OCI-LY7 (cell line): ENCODE measurements around the gene GPR55. TPM values are rescaled to one million over a fixed set of nuclear protein-coding genes. Genes with fewer than 3 reads are reported as not detected.

ENCODE experiments used
- BruUV-seq: library from RNA; stranded (reverse); fragments of 400-500 nt; replicated peaks from 2 replicates; lab custom pipeline; 2021; lab: Mats Ljungman, UMichigan
- CTCF ChIA-PET: fragments of 300-600 bp; sonication (Branson Sonifier 250); formaldehyde crosslinking; loops from one replicate; lab custom pipeline; 2022; ENCODE audit warnings: antibody characterized with exemption; ENCODE audit not compliant: unreplicated experiment; lab: Charles Lee
- POLR2A ChIA-PET: fragments of 300-600 bp; sonication (Branson Sonifier 250); formaldehyde crosslinking; loops from one replicate; lab custom pipeline; 2022; ENCODE audit warnings: antibody characterized with exemption; lab: Charles Lee
- DNase-seq: peaks from one replicate; pipeline ENCODE4 v3.0.0-alpha.2; 2015; ENCODE audit warnings: low spot score
- H2AFZ ChIP-seq: fragments of 200-600 bp; sonication (generic), shearing (Covaris generic); 2 replicates; pipeline ENCODE4 v1.6.1; 2014; ENCODE audit warnings: mild to moderate bottlenecking, antibody characterized with exemption, low read length, moderate library complexity
- H3K27ac ChIP-seq: fragments of 200-600 bp; sonication (generic); 2 replicates; pipeline ENCODE4 v1.5.1; 2014; ENCODE audit warnings: mixed run types, low read depth, mild to moderate bottlenecking, moderate library complexity, low read length, inconsistent platforms; ENCODE audit not compliant: poor library complexity, severe bottlenecking
- H3K36me3 ChIP-seq: fragments of 200-600 bp; sonication (generic); 2 replicates; pipeline ENCODE4 v1.6.1; 2014; ENCODE audit warnings: mild to moderate bottlenecking, antibody characterized with exemption, low read length, moderate library complexity, mixed read lengths; ENCODE audit not compliant: insufficient read depth
- H3K4me1 ChIP-seq: fragments of 200-600 bp; sonication (generic); 2 replicates; pipeline ENCODE4 v1.5.1; 2014; ENCODE audit warnings: mild to moderate bottlenecking, low read length; ENCODE audit not compliant: insufficient read depth, poor library complexity, severe bottlenecking
- H3K4me2 ChIP-seq: fragments of 200-600 bp; sonication (generic); 2 replicates; pipeline ENCODE4 v1.6.1; 2014; ENCODE audit warnings: mild to moderate bottlenecking, low read length
- H3K4me3 ChIP-seq: fragments of 200-600 bp; sonication (generic); 2 replicates; pipeline ENCODE4 v1.5.1; 2014; ENCODE audit warnings: mild to moderate bottlenecking, low read depth, low read length; ENCODE audit not compliant: poor library complexity, severe bottlenecking
- H3K79me2 ChIP-seq: fragments of 200-600 bp; sonication (generic); 2 replicates; pipeline ENCODE4 v1.6.1; 2016; ENCODE audit warnings: low read depth, mild to moderate bottlenecking, low read length, moderate library complexity, mixed read lengths; ENCODE audit not compliant: insufficient read depth
- H3K9me2 ChIP-seq: fragments of 200-600 bp; sonication (generic); 2 replicates; pipeline ENCODE4 v1.6.1; 2016; ENCODE audit warnings: mild to moderate bottlenecking, low read length, mixed read lengths; ENCODE audit not compliant: insufficient read depth
- H3K9me3 ChIP-seq: fragments of 200-600 bp; sonication (generic); 2 replicates; pipeline ENCODE4 v1.6.1; 2014; ENCODE audit warnings: mild to moderate bottlenecking, mixed run types, low read length, mixed read lengths
- H4K20me1 ChIP-seq: fragments of 200-600 bp; sonication (generic); 2 replicates; pipeline ENCODE4 v1.6.1; 2014; ENCODE audit warnings: mild to moderate bottlenecking, antibody characterized with exemption, low read length, moderate library complexity, mixed read lengths; ENCODE audit not compliant: insufficient read depth
- EZH2phosphoT487 ChIP-seq: fragments of 200-600 bp; sonication (generic); IDR thresholded peaks from 2 replicates; pipeline ENCODE4 v1.6.1; 2018; ENCODE audit warnings: low read depth, borderline replicate concordance, mild to moderate bottlenecking, mixed run types, antibody characterized with exemption, low read length, moderate library complexity, mixed read lengths
- intact Hi-C: fragments of 100-400 bp; cut with micrococcal nuclease; formaldehyde crosslinking; loops from one replicate; pipeline ENCODE4 v1.10.0; 2022; ENCODE audit not compliant: unreplicated experiment
- total RNA-seq, 2 experiments: library from RNA; depleted of rRNA in 1 of 2; stranded (reverse); fragments of >200 nt in 1 of 2; shearing (Covaris generic) in 1 of 2; gene quantifications; 2 replicates each; pipeline ENCODE4 v1.2.3, GENCODE V29; 2014 to 2022
- TF ChIP-seq, protein P1 (sequence below): fragments of 200-600 bp; sonication (generic); conservative IDR thresholded peaks from 2 replicates; pipeline ENCODE4 v1.5.1; 2014; ENCODE audit warnings: mild to moderate bottlenecking, antibody characterized with exemption, low read length, moderate library complexity, mixed read lengths

The GPR55 gene
- total RNA-seq, 2 experiments from 2014 or later, result 0.22 TPM; not detected in 1

DNA sequence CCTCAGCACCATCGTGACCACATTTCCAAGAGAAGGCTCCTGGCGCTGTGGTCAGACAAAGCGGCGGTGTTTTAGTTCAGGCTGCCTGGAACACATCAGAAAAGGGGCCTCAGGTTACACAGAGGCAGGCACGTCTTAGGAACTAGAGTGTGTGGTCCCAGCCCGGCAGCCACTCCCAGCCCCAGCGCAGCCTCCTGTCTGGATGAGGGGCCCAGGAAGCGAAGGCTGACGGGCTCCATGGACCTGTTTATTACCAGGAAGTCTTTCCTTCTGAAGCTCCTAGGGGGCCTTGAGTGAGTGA, 10.0 kb upstream of the GPR55 start:
- H3K79me2 ChIP-seq, result no peaks in the 10 kb centered on the region
- no peak overlapping the region for H2AFZ ChIP-seq
- BruUV-seq, result no TSS peak
- DNase-seq, result no peak
- H3K4me3 ChIP-seq, result no peak overlapping the region
- H3K4me1 ChIP-seq, result no peaks in the 10 kb centered on the region
- ChIA-PET CTCF (no interaction called here), POLR2A (no interaction called here)
- TF ChIP-seq EZH2phosphoT487, result no peak
- TF ChIP-seq, protein P1, sequence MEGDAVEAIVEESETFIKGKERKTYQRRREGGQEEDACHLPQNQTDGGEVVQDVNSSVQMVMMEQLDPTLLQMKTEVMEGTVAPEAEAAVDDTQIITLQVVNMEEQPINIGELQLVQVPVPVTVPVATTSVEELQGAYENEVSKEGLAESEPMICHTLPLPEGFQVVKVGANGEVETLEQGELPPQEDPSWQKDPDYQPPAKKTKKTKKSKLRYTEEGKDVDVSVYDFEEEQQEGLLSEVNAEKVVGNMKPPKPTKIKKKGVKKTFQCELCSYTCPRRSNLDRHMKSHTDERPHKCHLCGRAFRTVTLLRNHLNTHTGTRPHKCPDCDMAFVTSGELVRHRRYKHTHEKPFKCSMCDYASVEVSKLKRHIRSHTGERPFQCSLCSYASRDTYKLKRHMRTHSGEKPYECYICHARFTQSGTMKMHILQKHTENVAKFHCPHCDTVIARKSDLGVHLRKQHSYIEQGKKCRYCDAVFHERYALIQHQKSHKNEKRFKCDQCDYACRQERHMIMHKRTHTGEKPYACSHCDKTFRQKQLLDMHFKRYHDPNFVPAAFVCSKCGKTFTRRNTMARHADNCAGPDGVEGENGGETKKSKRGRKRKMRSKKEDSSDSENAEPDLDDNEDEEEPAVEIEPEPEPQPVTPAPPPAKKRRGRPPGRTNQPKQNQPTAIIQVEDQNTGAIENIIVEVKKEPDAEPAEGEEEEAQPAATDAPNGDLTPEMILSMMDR, result no peak
- no peaks in the 10 kb centered on the region for H3K36me3 ChIP-seq
- H3K9me3 ChIP-seq, result peaks cover 10% of the 10 kb centered on the region
- H3K4me2 ChIP-seq, result no peak overlapping the region
- no peaks in the 10 kb centered on the region for H3K9me2 ChIP-seq
- intact Hi-C loops, result no loop called here
- no peak overlapping the region for H3K27ac ChIP-seq
- H4K20me1 ChIP-seq, result no peaks in the 10 kb centered on the region

DNA sequence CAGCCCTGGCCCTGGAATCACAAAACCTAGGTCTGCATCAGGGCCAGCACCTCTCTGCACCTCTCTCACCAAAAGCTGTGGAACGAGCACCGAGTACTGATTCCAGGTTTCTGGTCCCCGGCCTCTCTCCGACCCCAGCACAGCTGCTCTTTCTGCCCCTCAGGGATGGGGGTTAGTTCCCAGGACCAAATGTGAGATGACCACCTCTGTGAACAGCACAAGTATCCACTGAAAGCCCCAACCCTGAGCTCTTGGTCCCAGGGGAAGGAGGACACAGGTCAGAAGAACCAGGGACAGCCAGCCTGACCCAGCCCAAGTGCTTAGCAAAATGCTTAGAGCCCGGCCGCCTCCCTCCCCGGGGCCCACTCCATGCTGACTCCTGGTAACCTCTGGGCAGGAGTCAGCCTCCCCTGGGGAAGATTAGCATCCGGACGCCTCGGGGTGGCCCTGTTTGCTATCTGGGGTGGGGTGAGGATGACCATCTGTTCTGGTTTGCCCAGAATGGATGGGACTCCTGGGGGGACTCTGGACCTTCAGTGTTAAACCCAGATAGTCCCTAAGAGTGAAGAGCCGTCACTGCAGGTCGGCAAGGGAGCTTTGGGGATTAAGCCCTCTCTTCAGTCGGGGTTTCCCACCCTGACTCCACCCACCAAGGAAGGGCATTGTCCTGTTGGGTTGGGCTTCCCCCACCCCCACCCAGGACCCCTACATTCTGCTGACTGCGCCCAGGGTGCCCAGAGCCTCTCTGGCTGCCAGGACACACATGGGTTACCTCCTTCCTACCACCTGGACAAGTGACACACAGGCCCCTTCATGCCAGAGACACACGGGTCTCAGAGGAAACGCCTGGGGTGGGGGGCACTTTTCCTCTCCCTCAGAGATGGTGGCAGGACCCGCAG, 9.4 kb upstream of the GPR55 start:
- Histone ChIP-seq H3K9me3 (peaks cover 10% of the 10 kb centered on the region), H3K27ac (no peak overlapping the region), H3K4me1 (no peaks in the 10 kb centered on the region), H3K4me2 (no peak overlapping the region), H3K79me2 (no peaks in the 10 kb centered on the region), H3K36me3 (no peaks in the 10 kb centered on the region), H2AFZ (no peak overlapping the region), H3K9me2 (no peaks in the 10 kb centered on the region), H3K4me3 (no peak overlapping the region), H4K20me1 (no peaks in the 10 kb centered on the region)
- BruUV-seq, result no TSS peak
- POLR2A ChIA-PET, result interaction anchor here (0.9 kb wide), 1 partner anchor 74 kb away, joined by 4 read pairs; no protein-coding TSS in a partner anchor
- DNase-seq, result no peak
- intact Hi-C loops, result no loop called here
- CTCF ChIA-PET, result no interaction called here
- TF ChIP-seq, protein P1, result no peak
- TF ChIP-seq EZH2phosphoT487, result no peak

DNA sequence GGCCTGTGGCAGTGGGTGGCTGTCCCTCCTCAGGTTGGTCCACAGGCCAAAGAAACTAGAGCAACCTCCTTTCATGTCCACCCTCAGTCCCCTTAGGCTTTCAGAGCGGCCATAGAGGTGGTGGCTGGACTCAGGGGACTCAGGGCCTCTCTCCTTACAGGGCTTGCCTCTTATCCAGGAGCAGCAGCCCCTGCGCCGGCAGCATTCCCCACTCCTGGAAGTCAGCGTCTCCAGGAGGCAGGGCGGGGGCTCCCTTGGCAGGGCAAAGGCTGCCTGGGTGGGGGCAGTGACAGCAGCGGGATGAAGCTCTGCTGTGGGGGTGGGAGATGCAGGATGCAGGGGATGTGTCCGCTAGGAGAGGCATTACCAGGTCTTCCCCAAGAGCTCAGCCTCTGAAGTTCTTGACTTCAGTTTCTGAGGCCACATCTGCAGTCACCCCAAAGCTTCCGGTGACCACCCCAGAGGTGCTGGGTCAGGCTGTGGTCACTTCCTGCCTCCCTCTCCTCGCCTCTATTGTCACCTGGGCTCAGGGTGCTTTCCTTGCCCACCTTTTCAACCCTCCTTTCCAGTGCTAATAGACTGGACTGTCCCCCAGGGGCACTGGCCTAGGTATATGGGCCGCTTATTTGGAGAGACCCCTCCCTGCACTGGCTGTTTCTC, 8.6 kb upstream of the GPR55 start:
- intact Hi-C loops, result no loop called here
- CTCF ChIA-PET, result no interaction called here
- POLR2A ChIA-PET, result interaction anchor here (0.9 kb wide), 1 partner anchor 74 kb away, joined by 4 read pairs; no protein-coding TSS in a partner anchor

More for the DNA sequence above, 8.6 kb upstream of the GPR55 start:
- no peak overlapping the region for H3K4me2 ChIP-seq
- no peaks in the 10 kb centered on the region for H4K20me1 ChIP-seq
- no peaks in the 10 kb centered on the region for H3K4me1 ChIP-seq
- H3K36me3 ChIP-seq, result no peaks in the 10 kb centered on the region
- H3K9me3 ChIP-seq, result peaks cover 10% of the 10 kb centered on the region
- no peak overlapping the region for H3K27ac ChIP-seq
- BruUV-seq, result no TSS peak
- no peaks in the 10 kb centered on the region for H3K9me2 ChIP-seq
- no peak overlapping the region for H3K4me3 ChIP-seq
- DNase-seq, result no peak
- TF ChIP-seq, protein P1, result no peak
- TF ChIP-seq EZH2phosphoT487, result no peak
- H2AFZ ChIP-seq, result no peak overlapping the region
- H3K79me2 ChIP-seq, result no peaks in the 10 kb centered on the region
